Measurements from ENCODE around the gene CEP95. TPM values are rescaled to one million over a fixed set of nuclear protein-coding genes. Genes with fewer than 3 reads are reported as not detected.

CEP95 gene, protein sequence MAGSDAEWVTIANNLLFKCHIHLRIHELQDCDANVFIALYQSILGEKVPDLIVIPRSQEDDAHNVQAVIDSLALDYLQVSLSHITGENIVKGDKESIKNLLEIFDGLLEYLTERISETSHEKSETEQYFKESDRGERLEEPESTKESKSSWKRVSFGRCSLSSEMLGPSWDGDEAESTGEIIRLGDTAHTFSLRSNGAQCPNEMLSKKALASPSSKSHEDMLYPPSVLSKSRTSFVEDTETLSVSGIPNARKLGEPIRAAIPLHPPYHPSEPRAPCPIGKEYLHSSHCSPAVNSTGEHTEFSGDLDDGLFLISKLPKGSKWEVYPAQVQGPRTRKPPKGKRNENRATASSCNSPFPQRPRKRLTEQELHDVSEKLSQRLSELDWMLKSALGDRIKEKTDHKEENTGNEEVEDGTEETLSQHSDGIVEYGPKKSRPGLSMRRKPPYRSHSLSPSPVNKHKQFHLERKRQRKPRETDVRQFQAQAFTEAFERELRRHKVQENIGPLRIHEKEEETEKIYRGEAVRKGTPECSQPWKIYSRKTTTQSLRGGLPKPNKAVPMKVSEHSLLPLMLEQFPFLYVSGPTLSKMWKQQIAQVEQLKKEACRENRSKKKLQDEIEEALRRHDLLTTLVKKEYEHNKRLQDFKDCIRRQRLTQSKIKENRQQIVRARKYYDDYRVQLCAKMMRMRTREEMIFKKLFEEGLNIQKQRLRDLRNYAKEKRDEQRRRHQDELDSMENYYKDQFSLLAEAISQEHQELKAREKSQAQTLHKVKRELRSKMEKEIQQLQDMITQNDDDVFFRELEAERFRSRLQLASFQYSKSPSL
- total RNA-seq (2013): 27.9 TPM
- 10 to 100 TPM in 1 of 3 donors, 1 to 10 TPM in 2; 4.6 to 42.1 (median 5.0) TPM for polyA plus RNA-seq
- polyA minus RNA-seq: 6.3 and 12.6 TPM in 2 replicates
- 12.9 to 51.5 (median 38.2) reads per million in 11 experiments for total RNA-seq

DNA sequence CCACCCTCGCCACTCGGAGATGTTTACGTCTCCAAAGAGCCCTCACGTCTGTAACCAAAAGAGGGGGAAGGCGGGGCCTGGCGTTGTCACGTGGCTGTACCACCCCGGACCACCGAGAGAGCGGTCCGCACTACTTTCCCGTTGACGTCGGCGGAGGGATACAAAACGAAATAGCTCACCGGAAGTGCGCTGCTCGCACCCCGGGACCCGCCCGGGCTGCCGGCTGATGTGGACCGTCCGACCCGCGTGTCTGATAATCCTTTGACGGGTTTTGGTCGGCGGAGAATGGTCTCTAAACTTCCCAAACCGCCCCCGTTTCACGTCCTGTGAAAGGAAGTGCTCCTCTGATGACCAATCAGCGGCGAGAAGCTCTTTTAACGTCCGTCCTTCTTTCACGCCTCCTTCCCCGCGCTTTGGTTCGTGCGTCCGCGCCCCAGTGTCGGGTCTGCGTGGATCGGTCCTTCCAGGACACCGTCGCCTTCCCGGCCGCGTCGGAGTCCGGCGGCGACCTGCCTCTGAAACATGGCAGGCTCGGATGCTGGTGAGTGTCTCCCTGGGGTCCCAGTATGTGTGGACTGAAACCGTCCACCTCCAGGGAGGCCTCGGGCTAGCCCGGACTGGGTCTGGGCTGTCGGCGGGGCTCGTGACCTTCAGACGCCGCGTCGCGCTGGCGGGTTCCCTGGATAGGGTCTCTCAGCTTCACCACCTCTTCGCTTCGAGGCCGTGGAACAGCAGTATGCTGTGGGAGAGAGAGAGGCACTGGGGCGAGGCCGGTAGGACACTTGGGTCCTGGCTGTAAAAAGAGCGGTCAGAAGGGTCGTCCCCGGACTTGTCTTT, at the start of gene CEP95:
TSS of gene CEP95 (plus strand) at position 402 of the 837 bp plus-strand sequence. CDS start at position 523, 121 bp downstream.
- peak; percentile 87 to 94 (median 93) for DNase-seq
- Mint-ChIP-seq H3K36me3 (peaks cover 56% of the 10 kb centered on the region in 2 donors), H3K4me3 (peak within 1 kb of the TSS; percentile 99 to 100), H3K4me1 (peaks cover 29% of the 10 kb centered on the region), H3K9me3 (peaks cover 0 to 5% (median 2%) of the 10 kb centered on the region in 7 donors), H3K27ac (peak within 1 kb of the TSS; percentile 100), H3K27me3 (ENCODE audit: low read depth in 3 of 3) (no peaks in the 10 kb centered on the region)
- Histone ChIP-seq H3K36me3 (replicated peaks in 1 of 2; ENCODE audit: control insufficient read depth in 1 of 2, insufficient read depth in 2 of 2, low read length in 2 of 2) (peaks cover 45 to 57% of the 10 kb centered on the region in 2 donors), H3K27me3 (ENCODE audit: control insufficient read depth in 2 of 2, insufficient read depth in 2 of 2, low read length in 2 of 2) (no peaks in the 10 kb centered on the region), H3K79me2 (ENCODE audit: insufficient read depth, low read length) (peaks cover 79% of the 10 kb centered on the region), H3K27ac (ENCODE audit: low read depth in 1 of 2, low read length in 2 of 2) (peak within 1 kb of the TSS; percentile 99 to 100), H3K9ac (ENCODE audit: insufficient read depth, low read length, poor library complexity, severe bottlenecking) (peak within 1 kb of the TSS; percentile 99), H3K4me3 (replicated peaks in 1 of 3; ENCODE audit: low read depth in 2 of 3, low read length in 3 of 3) (peak within 1 kb of the TSS; percentile 91 to 99 (median 99)), H3K4me1 (ENCODE audit: control insufficient read depth in 1 of 2, insufficient read depth in 2 of 2, low read length in 2 of 2) (peaks cover 21 to 40% of the 10 kb centered on the region in 2 donors), H3K9me3 (replicated peaks in 1 of 2; ENCODE audit: control insufficient read depth in 1 of 2, insufficient read depth in 1 of 2, low read length in 2 of 2) (no peaks in the 10 kb centered on the region), H4K20me1 (ENCODE audit: insufficient read depth, low read length) (peaks cover 49% of the 10 kb centered on the region), H2AFZ (ENCODE audit: insufficient read depth, low read depth, low read length, poor library complexity, severe bottlenecking) (peak within 1 kb of the TSS; percentile 94), H3K4me2 (replicated peaks; ENCODE audit: extremely low read depth, low read length, poor library complexity, severe bottlenecking) (peak within 1 kb of the TSS; percentile 94)
- TF ChIP-seq, protein P1, sequence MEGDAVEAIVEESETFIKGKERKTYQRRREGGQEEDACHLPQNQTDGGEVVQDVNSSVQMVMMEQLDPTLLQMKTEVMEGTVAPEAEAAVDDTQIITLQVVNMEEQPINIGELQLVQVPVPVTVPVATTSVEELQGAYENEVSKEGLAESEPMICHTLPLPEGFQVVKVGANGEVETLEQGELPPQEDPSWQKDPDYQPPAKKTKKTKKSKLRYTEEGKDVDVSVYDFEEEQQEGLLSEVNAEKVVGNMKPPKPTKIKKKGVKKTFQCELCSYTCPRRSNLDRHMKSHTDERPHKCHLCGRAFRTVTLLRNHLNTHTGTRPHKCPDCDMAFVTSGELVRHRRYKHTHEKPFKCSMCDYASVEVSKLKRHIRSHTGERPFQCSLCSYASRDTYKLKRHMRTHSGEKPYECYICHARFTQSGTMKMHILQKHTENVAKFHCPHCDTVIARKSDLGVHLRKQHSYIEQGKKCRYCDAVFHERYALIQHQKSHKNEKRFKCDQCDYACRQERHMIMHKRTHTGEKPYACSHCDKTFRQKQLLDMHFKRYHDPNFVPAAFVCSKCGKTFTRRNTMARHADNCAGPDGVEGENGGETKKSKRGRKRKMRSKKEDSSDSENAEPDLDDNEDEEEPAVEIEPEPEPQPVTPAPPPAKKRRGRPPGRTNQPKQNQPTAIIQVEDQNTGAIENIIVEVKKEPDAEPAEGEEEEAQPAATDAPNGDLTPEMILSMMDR (IDR thresholded peaks at IDR 0.05): no peak
- WGBS (ENCODE audit: insufficient coverage): under 1% methylated on average over 65 of the region's 77 CpGs
- intact Hi-C loops (cut with micrococcal nuclease): no loop called here

Measured in CD14-positive monocyte (primary cell).